Prostate gland (tissue), 2 donors: Measurements from ENCODE around the gene PDXK. TPM values are rescaled to one million over a fixed set of nuclear protein-coding genes. Genes with fewer than 3 reads are reported as not detected.

Experiments
- DNase-seq: peaks from one replicate; pipeline ENCODE4 v3.0.0-alpha.2; 2019; ENCODE audit warnings: low spot score
- H3K27ac ChIP-seq, 2 donors: fragments of 200-600 bp; sonication (generic); 2 replicates each; pipeline ENCODE4 v1.5.1; 2017 to 2019
- H3K27me3 ChIP-seq: fragments of 200-600 bp; sonication (generic); replicated peaks from 2 replicates; pipeline ENCODE4 v1.5.1; 2019; ENCODE audit not compliant: insufficient read depth
- H3K36me3 ChIP-seq, 2 donors: fragments of 200-600 bp; sonication (generic); 1 replicate in 1 of 2; 2 replicates in 1 of 2; pipeline versions ENCODE4 v1.5.1 to v1.8.1; 2017 to 2019
- H3K4me1 ChIP-seq: fragments of 200-600 bp; sonication (generic); replicated peaks from 2 replicates; pipeline ENCODE4 v1.5.1; 2019
- H3K4me3 ChIP-seq, 2 donors: fragments of 200-600 bp; sonication (generic); 2 replicates each; pipeline ENCODE4 v1.5.1; 2017 to 2019
- H3K9me3 ChIP-seq: fragments of 200-600 bp; sonication (generic); 2 replicates; pipeline ENCODE4 v1.5.1; 2017
- CTCF ChIP-seq, 4 experiments: fragments of 200-600 bp in 2 of 4; fragments of 450-650 bp in 2 of 4; sonication (generic) in 2 of 4; IDR thresholded peaks; 1 replicate in 3 of 4; 2 replicates in 1 of 4; pipeline ENCODE4 v1.5.1; 2016 to 2019; ENCODE audit warnings: antibody characterized with exemption in 4 of 4, mild to moderate bottlenecking in 2 of 4, moderate library complexity in 2 of 4
- POLR2A ChIP-seq: fragments of 450-650 bp; IDR thresholded peaks from one replicate; pipeline ENCODE4 v1.6.1; 2016; ENCODE audit warnings: antibody characterized with exemption, mild to moderate bottlenecking
- POLR2AphosphoS5 ChIP-seq: sonication (generic); formaldehyde crosslinking; IDR thresholded peaks from one replicate; pipeline ENCODE4 v1.6.1; 2017; ENCODE audit warnings: antibody characterized with exemption
- WGBS: methylation state at CpG from one replicate; pipeline ENCODE4 v1.1.5; 2018; 5-methylcytosine and 5-hydroxymethylcytosine counted together
- intact Hi-C: fragments of 100-400 bp; cut with DNase I; formaldehyde crosslinking; loops from one replicate; pipeline ENCODE4 v1.14.2; 2022
- total RNA-seq, 2 donors: library from RNA; depleted of rRNA; stranded (reverse); fragments of >200 nt; gene quantifications; one replicate each; pipeline ENCODE4 v1.1.0, GENCODE V29; 2016

Gene PDXK
- total RNA-seq, 2 donors from 2014 or later: 61.4 to 161 TPM

GRCh38 chr21:43781846-43782245 is 62.9 kb downstream of the PDXK start:
- 82% methylated on average over 6 of the region's 6 CpGs for WGBS
- Histone ChIP-seq H3K9me3 (no peaks in the 10 kb centered on the region), H3K27ac (no peak overlapping the region), H3K4me1 (no peaks in the 10 kb centered on the region), H3K27me3 (no peaks in the 10 kb centered on the region), H3K4me3 (no peak overlapping the region), H3K36me3 (no peaks in the 10 kb centered on the region)
- no peak for DNase-seq
- intact Hi-C loops: no loop called here
- TF ChIP-seq CTCF (IDR thresholded peaks at IDR 0.05) (no peak), POLR2AphosphoS5 (no peak), POLR2A (no peak)

- no peaks in the 10 kb centered on the region for H3K9me3 ChIP-seq
- no peak overlapping the region for H3K4me3 ChIP-seq
- H3K4me1 ChIP-seq: no peaks in the 10 kb centered on the region
- intact Hi-C loops: no loop called here
- WGBS: 73% methylated on average over 5 of the region's 5 CpGs
- no peak for DNase-seq
- H3K27ac ChIP-seq: no peak overlapping the region
- TF ChIP-seq POLR2AphosphoS5: no peak
- no peak for TF ChIP-seq CTCF (IDR thresholded peaks at IDR 0.05)
- no peak for TF ChIP-seq POLR2A
- H3K27me3 ChIP-seq: no peaks in the 10 kb centered on the region
- no peaks in the 10 kb centered on the region for H3K36me3 ChIP-seq
Observed at GRCh38 chr21:43782431-43783097, 63.6 kb downstream of the PDXK start.

GRCh38 chr21:43783098-43783700 is 64.3 kb downstream of the PDXK start:
- 82% methylated on average over 17 of the region's 17 CpGs for WGBS
- no peak overlapping the region for H3K27ac ChIP-seq
- H3K4me3 ChIP-seq: no peak overlapping the region

GRCh38 chr21:43785134-43785533 is 66.2 kb downstream of the PDXK start:
- no peak overlapping the region for H3K4me3 ChIP-seq
- no peaks in the 10 kb centered on the region for H3K9me3 ChIP-seq
- no peaks in the 10 kb centered on the region for H3K4me1 ChIP-seq
- no peaks in the 10 kb centered on the region for H3K36me3 ChIP-seq
- no peak for DNase-seq
- intact Hi-C loops: loop anchor here (5.0 kb wide), 1 partner anchor 128 kb away; the partner anchor contains the start of genes HSF2BP and RRP1B
- 49% methylated on average over 3 of the region's 3 CpGs for WGBS
- H3K27ac ChIP-seq: no peak overlapping the region
- TF ChIP-seq POLR2A (no peak), CTCF (IDR thresholded peaks at IDR 0.05) (no peak), POLR2AphosphoS5 (no peak)
- no peaks in the 10 kb centered on the region for H3K27me3 ChIP-seq

More at GRCh38 chr21:43783098-43783700, 64.3 kb downstream of the PDXK start:
- TF ChIP-seq POLR2A (no peak), POLR2AphosphoS5 (no peak), CTCF (IDR thresholded peaks at IDR 0.05) (no peak)
- intact Hi-C loops: no loop called here
- Histone ChIP-seq H3K9me3 (no peaks in the 10 kb centered on the region), H3K4me1 (no peaks in the 10 kb centered on the region), H3K27me3 (no peaks in the 10 kb centered on the region), H3K36me3 (no peaks in the 10 kb centered on the region)
- no peak for DNase-seq
